IPS-NIHi11 (cell line): ENCODE results near the gene ARF3.
A peak's percentile ranks its signal among the peaks of the same experiment; 100 is the strongest.

Experiments used
- DNase-seq: peaks from one replicate; pipeline ENCODE4 v3.0.0; 2012; ENCODE audit warnings: mixed read lengths, low spot score

The ARF3 gene

GRCh38 chr12:48981757-48982157 lies 24.5 kb upstream of the ARF3 start:
- no peak for DNase-seq

- DNase-seq = peak; percentile 76
Observed at GRCh38 chr12:48980953-48981756, 23.9 kb upstream of the ARF3 start.

- DNase-seq = peak; percentile 73
Observed at GRCh38 chr12:48980389-48980952, 23.2 kb upstream of the ARF3 start.

- no peak for DNase-seq
Observed at GRCh38 chr12:48979602-48980388, 22.5 kb upstream of the ARF3 start.

GRCh38 chr12:48978741-48979601 lies 21.7 kb upstream of the ARF3 start:
- DNase-seq = no peak

- DNase-seq = no peak
Observed at GRCh38 chr12:48978291-48978740, 21.0 kb upstream of the ARF3 start, which contains the start of gene WNT1. Gene WNT1 (plus strand): TSS chr12:48978322. CDS start chr12:48978651, 329 bp downstream.

GRCh38 chr12:48977290-48978281 lies 20.3 kb upstream of the ARF3 start:
- DNase-seq = peak; percentile 84

GRCh38 chr12:48973941-48974673 lies 16.8 kb upstream of the ARF3 start:
- DNase-seq = peak; percentile 73

GRCh38 chr12:48973531-48973930 lies 16.2 kb upstream of the ARF3 start:
- no peak for DNase-seq

- DNase-seq = no peak
Observed at GRCh38 chr12:48972952-48973483, 15.7 kb upstream of the ARF3 start.

GRCh38 chr12:48972213-48972951 lies 15.1 kb upstream of the ARF3 start:
- no peak for DNase-seq

- no peak for DNase-seq
Observed at GRCh38 chr12:48970702-48971334, 13.5 kb upstream of the ARF3 start.

GRCh38 chr12:48969833-48970701 lies 12.8 kb upstream of the ARF3 start:
- peak; percentile 63 for DNase-seq

GRCh38 chr12:48969160-48969771 lies 12.0 kb upstream of the ARF3 start:
- DNase-seq = no peak

- DNase-seq = no peak
Observed at GRCh38 chr12:48968467-48968866, 11.2 kb upstream of the ARF3 start.

GRCh38 chr12:48967991-48968390 lies 10.7 kb upstream of the ARF3 start:
- no peak for DNase-seq
